Activated naive CD8-positive, alpha-beta T cell treated with anti-CD3 and anti-CD28 coated beads, Interleukin-2, amount 50 U/mL, for 16 hours (primary cell): ENCODE measurements around the gene GNG2.

Experiments
- DNase-seq: peaks from one replicate; pipeline ENCODE4 v3.0.0-alpha.2; 2020; ENCODE audit warnings: low read depth, low spot score

GNG2 gene

GRCh38 chr14:51990488-51990887 is 130.1 kb downstream of the GNG2 start:
- DNase-seq = no peak

GRCh38 chr14:51993285-51993920 is 133.0 kb downstream of the GNG2 start:
- DNase-seq = no peak

DNA sequence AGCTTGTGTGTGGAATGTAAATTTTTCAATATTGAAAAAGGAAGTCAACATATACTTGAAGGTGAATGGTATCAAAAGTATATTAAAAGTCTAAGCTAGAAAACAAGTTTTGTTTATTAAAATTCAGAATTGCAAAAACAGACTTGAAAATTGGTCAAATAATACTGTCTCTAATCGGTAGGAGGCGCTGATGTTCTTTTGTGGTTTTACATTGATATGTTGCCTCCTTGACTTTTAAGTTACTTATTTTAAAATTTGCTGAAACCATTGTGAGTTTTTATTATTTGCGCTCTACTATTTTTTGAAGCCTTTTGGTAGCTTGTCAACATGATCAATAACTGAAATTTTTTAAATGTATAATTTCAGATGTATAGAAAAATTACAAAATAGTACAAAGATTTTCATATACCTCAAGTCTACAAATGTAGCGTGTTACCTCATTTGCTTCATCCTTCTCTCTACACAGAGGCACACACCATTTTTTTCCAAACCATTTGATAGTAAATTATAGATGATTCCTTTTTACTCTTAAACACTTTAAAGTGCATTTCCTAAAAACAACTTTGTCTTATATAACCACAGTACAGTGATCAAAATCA is 135.8 kb downstream of the GNG2 start:
- no peak for DNase-seq

DNA sequence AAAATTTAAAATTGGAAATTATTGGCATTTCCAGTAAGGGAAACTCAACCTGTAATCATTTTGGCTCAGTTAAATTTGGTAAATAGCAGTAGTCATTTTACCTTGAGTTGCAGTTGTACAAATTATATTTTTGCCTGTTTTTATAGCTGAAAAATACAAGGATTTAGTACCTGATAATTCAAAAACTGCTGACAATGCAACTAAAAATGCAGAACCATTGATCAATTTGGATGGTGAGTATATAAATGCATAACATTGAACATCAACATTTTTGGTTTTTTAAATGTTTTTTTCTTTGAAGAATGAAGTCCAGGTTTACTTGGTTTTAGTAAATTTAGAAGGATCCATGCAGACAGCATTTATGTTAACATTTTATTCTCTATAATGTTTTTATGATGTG is 137.9 kb downstream of the GNG2 start:
- no peak for DNase-seq

DNA sequence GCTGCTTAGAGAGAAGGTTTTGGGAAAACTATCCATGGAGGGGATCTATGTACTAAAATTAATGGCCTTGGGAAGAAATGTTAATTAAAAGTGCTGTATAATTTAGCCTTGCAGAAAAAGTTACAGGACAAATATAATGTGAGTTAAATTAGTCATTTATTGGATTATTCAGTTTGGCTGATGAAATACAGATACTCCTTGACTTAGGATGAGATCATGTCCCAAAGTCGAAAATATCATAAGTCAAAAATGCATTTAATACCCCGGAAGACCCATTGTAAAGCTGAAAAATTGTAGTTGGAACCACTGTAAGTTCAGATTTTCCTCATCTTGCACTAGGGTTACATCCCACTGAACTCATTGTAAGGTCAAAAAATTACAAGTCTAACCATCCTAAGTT is 138.7 kb downstream of the GNG2 start:
- DNase-seq = no peak

GRCh38 chr14:52000019-52000582 is 139.7 kb downstream of the GNG2 start:
- no peak for DNase-seq

GRCh38 chr14:52000696-52001095 is 140.3 kb downstream of the GNG2 start:
- DNase-seq = no peak

- no peak for DNase-seq
Measured at GRCh38 chr14:52002542-52002941, 142.1 kb downstream of the GNG2 start.

DNA sequence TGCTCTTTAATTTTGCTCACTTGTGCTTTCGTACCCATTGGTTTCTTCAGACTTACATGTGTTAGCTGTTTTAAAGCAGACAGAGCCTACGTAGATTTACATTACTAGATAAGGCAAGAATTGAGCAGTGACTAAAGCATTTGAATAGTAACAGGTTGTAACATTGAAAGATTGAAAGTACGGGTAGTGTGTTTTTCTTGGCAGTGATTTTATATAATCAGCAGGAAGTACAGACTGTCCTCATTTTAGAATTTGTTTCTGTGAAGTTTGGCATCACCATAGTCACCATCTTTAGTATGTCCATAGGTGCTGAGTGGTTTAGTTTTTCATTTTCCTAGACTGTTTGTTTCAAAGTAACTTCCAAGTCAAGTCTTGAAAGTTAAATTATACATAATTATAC is 142.9 kb downstream of the GNG2 start:
- DNase-seq = no peak

DNA sequence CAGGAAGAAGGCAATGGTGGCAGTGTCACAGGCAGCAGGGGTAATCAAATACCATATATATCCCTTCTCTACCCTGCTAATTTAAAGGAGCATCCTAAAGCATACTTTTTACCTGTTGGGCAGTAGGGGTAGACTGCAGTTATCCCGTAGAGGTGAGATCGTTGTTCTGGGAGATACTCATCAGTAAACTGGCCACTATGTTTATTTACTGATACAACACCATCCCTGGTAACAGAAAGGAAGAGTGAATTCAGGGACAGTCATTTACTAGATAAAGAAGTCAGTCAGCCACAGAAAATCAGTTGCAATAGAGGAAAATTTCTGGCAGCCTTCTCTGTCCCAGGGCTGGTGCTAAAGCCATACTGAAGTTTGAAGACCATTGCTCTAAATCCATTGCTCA is 145.2 kb downstream of the GNG2 start:
- DNase-seq = no peak

GRCh38 chr14:52006361-52006760 is 145.9 kb downstream of the GNG2 start:
- DNase-seq = no peak

- DNase-seq = no peak
Measured at GRCh38 chr14:52007211-52007610, 146.8 kb downstream of the GNG2 start.

DNA sequence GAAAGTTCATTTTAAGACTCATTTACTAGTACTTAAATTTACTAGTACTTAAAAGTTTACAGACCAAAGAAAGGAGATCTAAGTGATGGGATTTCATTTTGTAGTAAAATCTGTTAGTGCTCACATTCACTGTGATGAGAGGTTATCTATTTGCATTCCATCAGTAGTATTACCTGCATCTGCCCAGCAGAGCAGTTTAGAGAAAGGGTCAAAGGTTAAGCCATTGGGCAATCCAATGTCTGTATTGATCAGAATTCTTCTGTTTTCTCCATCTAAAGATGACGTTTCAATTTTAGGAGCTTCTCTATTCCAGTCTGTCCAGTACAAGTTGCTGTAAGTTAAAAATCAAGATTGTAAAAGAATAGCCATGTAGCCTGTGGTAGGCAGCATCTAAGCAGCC is 147.2 kb downstream of the GNG2 start:
- DNase-seq = no peak

DNA sequence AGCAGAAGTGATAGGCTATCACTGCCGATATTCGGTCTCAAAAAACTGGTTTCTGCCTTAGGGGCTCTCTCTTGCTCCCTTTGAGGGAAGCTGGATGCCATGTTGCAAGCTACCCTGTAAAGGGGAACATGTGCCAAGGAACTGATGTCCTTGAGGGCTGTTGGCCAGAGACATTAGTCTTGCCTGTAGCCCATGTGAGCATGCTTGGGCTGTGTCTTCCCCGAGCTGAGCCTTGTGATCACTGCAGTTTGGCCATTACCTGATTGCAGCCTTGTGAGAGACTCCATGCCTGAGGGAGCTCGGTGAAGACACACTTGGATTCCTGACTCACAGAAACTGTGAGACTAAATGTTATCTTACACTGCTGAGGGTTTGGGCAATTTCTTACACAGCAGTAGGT is 147.7 kb downstream of the GNG2 start:
- DNase-seq = no peak

GRCh38 chr14:52010173-52010693 is 149.8 kb downstream of the GNG2 start:
- no peak for DNase-seq

GRCh38 chr14:52011523-52011922 is 151.1 kb downstream of the GNG2 start:
- DNase-seq = no peak

GRCh38 chr14:52012635-52013034 is 152.2 kb downstream of the GNG2 start:
- DNase-seq = no peak

DNA sequence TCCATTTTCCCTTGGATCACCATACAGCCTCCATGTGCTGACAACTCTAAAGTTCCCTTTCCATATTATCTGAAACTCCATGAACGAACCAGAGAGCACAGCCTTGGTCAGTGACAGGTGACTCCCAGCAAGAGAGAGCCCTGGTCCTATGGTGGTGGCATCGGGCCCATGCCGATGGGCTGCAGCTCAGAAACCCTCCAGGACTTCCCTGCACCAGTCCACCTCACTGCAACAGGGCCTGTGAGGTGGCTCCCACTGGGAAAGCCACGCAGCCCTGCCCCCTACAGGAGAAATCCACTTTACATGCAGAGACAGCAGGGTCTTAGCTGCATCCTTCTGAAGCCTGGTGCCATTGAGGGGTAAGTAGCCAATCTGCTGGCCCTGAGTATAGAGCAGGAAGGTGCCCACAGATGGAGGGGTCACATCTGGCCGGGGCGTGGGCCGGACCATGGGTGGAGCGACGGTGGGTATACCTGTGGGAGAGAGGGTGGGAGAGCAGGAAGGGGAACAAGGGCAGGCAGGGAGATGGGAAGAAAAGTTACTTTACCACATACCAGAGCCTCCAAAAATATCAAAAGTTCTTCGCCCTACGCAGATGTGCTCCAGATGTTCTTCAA is 153.7 kb downstream of the GNG2 start:
- DNase-seq = no peak

DNA sequence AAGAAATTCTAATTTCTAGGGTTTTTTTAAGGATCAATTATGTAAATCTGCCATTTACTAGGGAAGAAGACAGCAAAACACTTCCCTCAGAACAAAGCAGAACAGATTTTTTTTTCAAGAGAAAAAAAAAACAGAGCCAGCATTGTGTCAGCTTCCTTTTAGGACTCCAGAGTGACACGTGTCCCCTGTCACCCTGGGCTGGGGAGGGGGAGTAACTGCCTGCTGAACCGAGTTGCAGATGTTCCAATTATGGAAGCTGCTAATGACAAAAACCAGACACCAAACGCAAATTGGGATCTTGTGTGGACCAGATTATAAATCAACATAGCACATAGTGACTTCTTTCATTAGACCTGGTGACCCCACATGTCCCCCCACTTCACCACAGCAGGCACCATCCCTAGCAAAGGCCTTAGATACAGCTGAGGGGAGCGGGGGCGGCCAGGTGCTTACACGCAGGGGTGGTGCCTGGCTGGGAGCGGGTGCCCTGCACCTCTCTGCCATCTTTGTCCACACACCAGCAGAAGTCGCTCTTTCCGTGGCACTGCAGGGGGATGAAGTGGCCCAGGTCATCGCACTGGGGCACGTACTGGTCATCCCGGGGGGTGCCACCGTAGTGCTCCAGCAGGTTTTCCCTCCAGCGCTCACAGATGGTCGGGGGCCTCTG is 154.3 kb downstream of the GNG2 start:
- DNase-seq = no peak

GRCh38 chr14:52015411-52016030 is 155.1 kb downstream of the GNG2 start:
- no peak for DNase-seq

DNA sequence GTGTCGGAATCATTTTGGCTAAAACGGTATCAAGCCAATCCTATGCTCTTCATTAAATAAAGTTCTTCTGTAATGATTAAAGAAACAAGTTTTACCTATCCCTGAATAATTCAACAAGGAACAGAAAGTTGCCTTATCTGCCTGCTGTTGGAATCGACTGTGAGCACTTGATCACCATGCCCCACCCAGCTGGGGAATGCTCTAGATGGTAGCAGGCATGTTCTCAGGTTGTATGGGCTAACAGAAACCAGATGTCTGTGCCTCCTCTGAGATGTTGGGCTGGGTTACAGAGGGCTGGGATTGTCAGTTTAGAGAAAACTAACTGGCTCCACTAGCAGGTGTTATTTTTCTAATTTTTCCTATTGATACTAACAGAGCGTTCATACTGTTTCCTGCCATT is 157.8 kb downstream of the GNG2 start:
- DNase-seq = no peak

DNA sequence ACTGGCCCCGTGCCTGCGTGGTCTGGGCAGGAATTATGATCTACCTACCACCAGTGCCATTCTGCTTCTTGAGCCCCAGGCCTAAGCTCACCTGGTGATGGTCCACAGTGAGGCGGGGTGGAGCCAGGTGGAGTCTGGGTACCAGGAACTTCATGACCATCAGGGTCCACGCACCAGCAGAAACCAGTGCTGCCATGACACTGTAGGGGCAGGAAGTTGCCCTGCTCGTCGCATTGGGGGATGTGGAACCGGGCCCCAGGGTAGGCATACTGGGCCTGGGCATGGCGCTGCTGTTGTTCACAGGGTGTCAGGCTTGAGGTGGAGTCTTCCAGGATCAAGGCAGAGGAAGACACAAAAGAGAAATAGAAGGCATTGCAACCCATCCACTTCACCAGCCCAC is 158.6 kb downstream of the GNG2 start:
- no peak for DNase-seq
